ENCODE measurements around the gene SIX2.

Gene SIX2

DNA sequence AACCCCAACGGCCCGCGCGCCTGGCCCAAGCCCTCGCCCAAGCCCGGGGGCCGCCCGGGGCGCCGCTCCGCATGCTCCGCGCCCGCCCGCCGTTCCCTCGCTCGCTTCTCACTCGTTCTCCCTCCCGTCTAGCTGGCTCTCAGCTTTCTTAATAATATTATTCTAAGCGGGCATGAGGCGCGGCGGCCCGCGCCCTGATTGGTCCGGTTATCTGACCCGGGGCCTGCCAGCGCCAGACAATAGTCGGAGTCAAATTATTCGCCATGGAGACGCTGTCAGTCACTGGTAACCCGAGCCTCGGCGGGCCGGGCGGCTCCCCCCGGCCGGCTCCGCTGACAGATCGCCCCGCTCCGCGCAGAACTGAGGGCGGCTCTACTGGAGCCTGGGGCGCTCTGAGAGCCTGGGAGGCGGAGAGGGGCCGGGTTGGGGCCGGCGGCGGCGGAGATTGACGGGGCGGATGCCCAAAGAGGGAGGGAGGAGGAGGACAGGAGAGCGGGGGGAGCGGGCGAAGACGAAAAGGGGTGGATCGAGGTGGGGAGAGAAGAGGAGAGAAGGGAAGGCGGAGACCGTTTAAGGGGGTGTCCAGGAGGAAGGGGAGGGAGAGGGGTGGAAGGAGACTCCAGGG lies at the start of gene SIX2:
SIX2 (minus strand) TSS at position 150 of the 625 bp plus-strand sequence. CDS start 342 bp downstream, outside the sequence.
- Histone ChIP-seq H3K27ac (no peak within 1 kb of the TSS), H3K36me3 (peaks cover 0 to 16% (median 0%) of the 10 kb centered on the region in 11 experiments; a peak in 5 of 22 replicates), H3K9me3 (replicated peaks in 1 of 11) (peaks cover 87 to 100% (median 97%) of the 10 kb centered on the region in 11 experiments), H3K4me1 (no peaks in the 10 kb centered on the region), H3K4me3 (peak within 1 kb of the TSS in 3 of 10 experiments; percentile 14 to 38 (median 23); a peak in 4 of 20 replicates), H4K20me1 (no peaks in the 10 kb centered on the region; a peak in 1 of 22 replicates), H3K9ac (no peak within 1 kb of the TSS), H3K27me3 (peaks cover 93 to 100% (median 100%) of the 10 kb centered on the region in 11 experiments), H3K4me2 (no peak within 1 kb of the TSS)
- TF ChIP-seq Cebpa-rat (IDR thresholded peaks at IDR 0.05) = no peak

DNA sequence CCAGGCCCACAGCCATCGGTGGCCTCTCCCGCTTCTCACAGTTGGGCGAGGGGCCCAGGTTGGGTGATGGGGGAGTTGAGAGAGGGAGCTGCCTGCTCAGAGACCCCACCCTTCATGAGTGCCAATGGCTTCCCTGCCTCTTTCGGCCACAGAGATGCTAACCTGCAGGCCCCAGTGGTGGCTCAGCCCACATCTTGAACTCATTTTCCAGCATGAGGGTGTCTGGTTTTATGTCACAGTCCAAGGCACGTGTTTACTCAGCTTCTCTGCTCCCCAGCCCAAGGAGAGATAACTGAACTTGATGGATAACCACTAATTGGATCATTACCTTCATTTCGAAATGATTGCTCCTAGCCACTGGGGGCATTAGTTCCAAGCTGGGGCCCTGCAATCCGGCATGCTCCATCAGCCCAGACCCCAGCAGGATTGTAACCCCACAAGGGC lies 45.9 kb upstream of the SIX2 start:
- Histone ChIP-seq H3K4me1 (no peaks in the 10 kb centered on the region), H3K9me3 (replicated peaks in 1 of 11) (peaks cover 0 to 8% (median 0%) of the 10 kb centered on the region in 11 experiments; a peak in 1 of 22 replicates), H3K9ac (no peak overlapping the region), H4K20me1 (no peaks in the 10 kb centered on the region), H3K27ac (no peak overlapping the region), H3K36me3 (no peaks in the 10 kb centered on the region), H3K4me2 (no peak overlapping the region), H3K27me3 (no peaks in the 10 kb centered on the region), H3K4me3 (no peak overlapping the region)
- TF ChIP-seq Cebpa-rat (IDR thresholded peaks at IDR 0.05) = no peak

DNA sequence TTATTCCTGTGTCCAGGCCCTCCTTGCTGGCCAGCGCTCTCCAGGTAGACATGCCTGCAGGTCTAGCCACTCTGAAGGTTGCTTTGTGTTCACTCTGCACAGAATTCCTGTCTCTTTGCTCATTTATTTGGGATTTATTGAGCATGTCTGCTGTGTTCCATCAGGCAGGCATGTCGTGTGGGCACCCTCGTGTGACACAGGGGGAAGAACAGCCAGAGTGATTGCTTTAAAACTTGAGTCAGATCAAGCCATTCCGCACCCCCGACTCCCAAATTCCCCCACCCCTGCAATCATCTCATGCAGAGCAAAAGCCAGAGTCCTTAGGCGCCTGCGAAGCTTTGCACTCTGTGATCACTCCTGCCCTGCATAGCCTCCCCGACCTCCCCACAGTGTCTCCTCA lies 44.7 kb upstream of the SIX2 start:
- H3K27ac ChIP-seq = no peak overlapping the region
- H3K36me3 ChIP-seq = no peaks in the 10 kb centered on the region
- H3K9ac ChIP-seq = no peak overlapping the region
- H4K20me1 ChIP-seq = no peaks in the 10 kb centered on the region
- no peak overlapping the region for H3K4me3 ChIP-seq
- no peaks in the 10 kb centered on the region for H3K27me3 ChIP-seq
- no peak overlapping the region for H3K4me2 ChIP-seq
- H3K9me3 ChIP-seq (replicated peaks in 1 of 11) = peaks cover 0 to 5% (median 0%) of the 10 kb centered on the region in 11 experiments; a peak in 1 of 22 replicates
- no peaks in the 10 kb centered on the region for H3K4me1 ChIP-seq
- no peak for TF ChIP-seq Cebpa-rat (IDR thresholded peaks at IDR 0.05)

DNA sequence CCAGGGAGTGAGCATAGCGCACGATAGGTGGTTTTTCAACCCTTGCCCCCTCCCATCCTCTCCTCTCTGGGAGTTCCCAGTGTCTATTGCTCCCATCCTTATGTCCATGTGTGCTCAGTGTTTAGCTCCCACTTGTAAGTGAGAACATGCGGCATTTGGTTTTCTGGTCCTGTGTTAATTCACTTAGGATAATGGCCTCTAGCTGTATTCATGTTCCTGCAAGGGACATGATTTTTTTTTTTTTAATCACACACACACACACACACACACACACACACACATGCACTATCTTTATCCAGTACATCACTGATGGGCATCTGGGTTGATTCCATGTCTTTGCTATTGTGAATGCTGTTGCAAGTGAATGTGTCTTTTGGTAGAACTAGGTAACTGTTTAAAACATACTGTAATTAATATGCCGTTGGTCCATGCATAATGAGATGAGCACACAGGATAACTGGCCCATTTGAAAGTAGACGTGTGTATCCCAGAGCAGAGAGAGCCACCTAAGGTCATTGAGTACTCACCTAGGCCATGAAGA lies 43.2 kb upstream of the SIX2 start:
- H3K4me2 ChIP-seq = no peak overlapping the region
- no peak overlapping the region for H3K27ac ChIP-seq
- no peaks in the 10 kb centered on the region for H3K9me3 ChIP-seq (replicated peaks in 1 of 11)
- TF ChIP-seq Cebpa-rat (IDR thresholded peaks at IDR 0.05) = no peak
- H3K9ac ChIP-seq = no peak overlapping the region
- H3K27me3 ChIP-seq = no peaks in the 10 kb centered on the region
- H3K4me1 ChIP-seq = no peaks in the 10 kb centered on the region
- no peak overlapping the region for H3K4me3 ChIP-seq
- no peaks in the 10 kb centered on the region for H3K36me3 ChIP-seq
- no peaks in the 10 kb centered on the region for H4K20me1 ChIP-seq

GRCh38 chr2:45049569-45050336 lies 40.5 kb upstream of the SIX2 start:
- no peak overlapping the region for H3K4me3 ChIP-seq
- no peak overlapping the region for H3K4me2 ChIP-seq
- H3K27ac ChIP-seq = no peak overlapping the region
- no peaks in the 10 kb centered on the region for H3K4me1 ChIP-seq
- H3K27me3 ChIP-seq = no peaks in the 10 kb centered on the region
- H3K36me3 ChIP-seq = no peaks in the 10 kb centered on the region
- TF ChIP-seq Cebpa-rat (IDR thresholded peaks at IDR 0.05) = no peak
- no peaks in the 10 kb centered on the region for H3K9me3 ChIP-seq (replicated peaks in 1 of 11)
- no peak overlapping the region for H3K9ac ChIP-seq
- no peaks in the 10 kb centered on the region for H4K20me1 ChIP-seq

- Histone ChIP-seq H3K27me3 (no peaks in the 10 kb centered on the region), H3K4me2 (no peak overlapping the region), H4K20me1 (no peaks in the 10 kb centered on the region), H3K9ac (no peak overlapping the region), H3K36me3 (no peaks in the 10 kb centered on the region), H3K4me3 (no peak overlapping the region), H3K9me3 (replicated peaks in 1 of 11) (0 out of 22 replicates have a peak, but pooled peaks cover 0 to 4% (median 0%) of the 10 kb centered on the region in 11 experiments), H3K4me1 (peaks cover 0 to 3% (median 0%) of the 10 kb centered on the region in 10 experiments; a peak in 4 of 20 replicates), H3K27ac (no peak overlapping the region)
- no peak for TF ChIP-seq Cebpa-rat (IDR thresholded peaks at IDR 0.05)
Observed at GRCh38 chr2:45047301-45047700, 38.0 kb upstream of the SIX2 start.

GRCh38 chr2:45046786-45047185 lies 37.5 kb upstream of the SIX2 start:
- Histone ChIP-seq H3K27me3 (no peaks in the 10 kb centered on the region), H3K4me1 (peaks cover 0 to 9% (median 0%) of the 10 kb centered on the region in 10 experiments; a peak in 5 of 20 replicates), H4K20me1 (no peaks in the 10 kb centered on the region), H3K36me3 (no peaks in the 10 kb centered on the region), H3K9ac (no peak overlapping the region), H3K27ac (no peak overlapping the region), H3K9me3 (replicated peaks in 1 of 11) (0 out of 22 replicates have a peak, but pooled peaks cover 0 to 4% (median 0%) of the 10 kb centered on the region in 11 experiments), H3K4me3 (no peak overlapping the region), H3K4me2 (no peak overlapping the region)
- TF ChIP-seq Cebpa-rat (IDR thresholded peaks at IDR 0.05) = no peak

- no peaks in the 10 kb centered on the region for H3K36me3 ChIP-seq
- no peak overlapping the region for H3K4me3 ChIP-seq
- no peak overlapping the region for H3K27ac ChIP-seq
- H3K4me1 ChIP-seq = peaks cover 0 to 17% (median 2%) of the 10 kb centered on the region in 10 experiments; a peak in 7 of 20 replicates
- TF ChIP-seq Cebpa-rat (IDR thresholded peaks at IDR 0.05) = no peak
- H3K4me2 ChIP-seq = no peak overlapping the region
- 0 out of 22 replicates have a peak, but pooled peaks cover 0 to 4% (median 0%) of the 10 kb centered on the region in 11 experiments for H3K9me3 ChIP-seq (replicated peaks in 1 of 11)
- no peaks in the 10 kb centered on the region for H3K27me3 ChIP-seq
- no peaks in the 10 kb centered on the region for H4K20me1 ChIP-seq
- no peak overlapping the region for H3K9ac ChIP-seq
Observed at GRCh38 chr2:45045706-45046105, 36.5 kb upstream of the SIX2 start.

GRCh38 chr2:45044916-45045315 lies 35.7 kb upstream of the SIX2 start:
- no peak overlapping the region for H3K4me2 ChIP-seq
- H4K20me1 ChIP-seq = no peaks in the 10 kb centered on the region
- H3K9ac ChIP-seq = no peak overlapping the region
- H3K9me3 ChIP-seq (replicated peaks in 1 of 11) = 0 out of 22 replicates have a peak, but pooled peaks cover 0 to 4% (median 0%) of the 10 kb centered on the region in 11 experiments
- no peak for TF ChIP-seq Cebpa-rat (IDR thresholded peaks at IDR 0.05)
- H3K27me3 ChIP-seq = no peaks in the 10 kb centered on the region
- no peaks in the 10 kb centered on the region for H3K36me3 ChIP-seq
- no peak overlapping the region for H3K4me3 ChIP-seq
- H3K27ac ChIP-seq = no peak overlapping the region
- H3K4me1 ChIP-seq = peaks cover 0 to 25% (median 6%) of the 10 kb centered on the region in 10 experiments; a peak in 10 of 20 replicates

Data from BLaER1 treated with 17β-estradiol and CSF1 and Interleukin-3, amounts not matched to agents 10 nM and 100 nM (cell line).